Upper lobe of left lung (tissue), 4 donors: ENCODE data around the gene TAS1R2.

ENCODE experiments used
- EP300 ChIP-seq, 4 donors: sonication (generic); formaldehyde crosslinking; IDR thresholded peaks; one replicate each; pipeline ENCODE4 v1.5.1; 2017; ENCODE audit warnings: antibody characterized with exemption in 4 of 4, control low read depth in 2 of 4
- POLR2A ChIP-seq, 4 donors: fragments of 450-650 bp; IDR thresholded peaks; one replicate each; pipeline ENCODE4 v1.5.1; 2016 to 2017; ENCODE audit warnings: antibody characterized with exemption in 4 of 4, mild to moderate bottlenecking in 2 of 4
- TF ChIP-seq, protein P1 (sequence below), 6 experiments: fragments of 450-650 bp in 4 of 6; fragments of 200-600 bp in 2 of 6; sonication (generic) in 2 of 6; IDR thresholded peaks; one replicate each; pipeline ENCODE4 v1.5.1; 2016 to 2019; ENCODE audit warnings: antibody characterized with exemption in 6 of 6

DNA sequence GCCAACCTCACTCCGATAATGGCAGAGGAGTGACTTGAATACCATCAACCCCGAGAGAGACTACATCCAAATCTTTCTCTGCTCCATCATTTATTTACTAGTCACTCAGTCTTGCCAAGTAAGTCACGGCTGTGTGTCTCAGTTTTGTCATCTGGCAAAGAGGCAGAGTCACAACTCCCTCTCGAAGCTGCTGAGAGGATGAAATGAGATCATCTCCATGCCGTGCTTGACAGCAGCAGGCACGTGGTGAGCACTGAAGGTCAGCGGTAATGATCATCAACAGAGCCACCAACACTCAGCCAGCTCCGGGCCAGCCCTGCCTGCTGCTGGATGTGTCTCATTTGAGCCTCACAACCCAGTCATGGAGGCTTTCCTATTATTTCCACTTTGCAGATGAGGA is 23.0 kb upstream of the TAS1R2 start:
- TF ChIP-seq, protein P1, sequence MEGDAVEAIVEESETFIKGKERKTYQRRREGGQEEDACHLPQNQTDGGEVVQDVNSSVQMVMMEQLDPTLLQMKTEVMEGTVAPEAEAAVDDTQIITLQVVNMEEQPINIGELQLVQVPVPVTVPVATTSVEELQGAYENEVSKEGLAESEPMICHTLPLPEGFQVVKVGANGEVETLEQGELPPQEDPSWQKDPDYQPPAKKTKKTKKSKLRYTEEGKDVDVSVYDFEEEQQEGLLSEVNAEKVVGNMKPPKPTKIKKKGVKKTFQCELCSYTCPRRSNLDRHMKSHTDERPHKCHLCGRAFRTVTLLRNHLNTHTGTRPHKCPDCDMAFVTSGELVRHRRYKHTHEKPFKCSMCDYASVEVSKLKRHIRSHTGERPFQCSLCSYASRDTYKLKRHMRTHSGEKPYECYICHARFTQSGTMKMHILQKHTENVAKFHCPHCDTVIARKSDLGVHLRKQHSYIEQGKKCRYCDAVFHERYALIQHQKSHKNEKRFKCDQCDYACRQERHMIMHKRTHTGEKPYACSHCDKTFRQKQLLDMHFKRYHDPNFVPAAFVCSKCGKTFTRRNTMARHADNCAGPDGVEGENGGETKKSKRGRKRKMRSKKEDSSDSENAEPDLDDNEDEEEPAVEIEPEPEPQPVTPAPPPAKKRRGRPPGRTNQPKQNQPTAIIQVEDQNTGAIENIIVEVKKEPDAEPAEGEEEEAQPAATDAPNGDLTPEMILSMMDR (IDR thresholded peaks at IDR 0.05): no peak
- TF ChIP-seq POLR2A (IDR thresholded peaks at IDR 0.05) (no peak), EP300 (IDR thresholded peaks at IDR 0.05) (no peak)
